ENCODE measurements around the gene TRPM3. TPM values are rescaled to one million over a fixed set of nuclear protein-coding genes. Genes with fewer than 3 reads are reported as not detected.

TRPM3 gene
- total RNA-seq, 1 experiment from 2014 or later: not detected

DNA sequence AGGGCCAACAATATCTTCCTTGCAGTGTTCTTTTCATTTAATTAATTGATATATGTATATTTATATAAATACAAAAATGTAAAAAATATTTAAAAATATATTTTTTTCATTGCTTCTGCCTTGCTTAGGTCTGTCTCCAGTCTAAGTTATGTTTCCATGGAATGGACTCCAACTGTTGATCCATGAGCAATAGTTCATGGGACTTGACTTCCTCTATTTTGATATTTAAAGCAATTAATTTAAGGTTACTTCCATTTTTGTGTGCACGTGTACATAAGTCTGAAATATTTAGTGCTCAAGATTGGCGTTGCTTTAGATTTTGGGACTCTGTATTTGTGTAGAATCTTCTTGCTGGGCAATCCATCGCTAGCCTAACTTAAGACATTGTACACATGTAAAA is 551.6 kb downstream of the TRPM3 start:
- Histone ChIP-seq H3K4me1 (ENCODE audit: control insufficient read depth, insufficient read depth, low read length) (no peaks in the 10 kb centered on the region), H3K27me3 (ENCODE audit: control insufficient read depth, insufficient read depth, low read length) (no peaks in the 10 kb centered on the region), H3K36me3 (ENCODE audit: control insufficient read depth, insufficient read depth, low read length) (no peaks in the 10 kb centered on the region), H3K4me3 (ENCODE audit: low read depth in 2 of 2, low read length in 2 of 2) (no peak overlapping the region), H3K27ac (ENCODE audit: low read length) (no peak overlapping the region), H3K9me3 (ENCODE audit: control insufficient read depth, insufficient read depth, low read depth, low read length) (no peaks in the 10 kb centered on the region)
- TF ChIP-seq POLR2AphosphoS5 (IDR thresholded peaks at IDR 0.05; ENCODE audit: low read depth, low read length): no peak
- TF ChIP-seq TCF7L2 (IDR thresholded peaks at IDR 0.05; ENCODE audit: low read depth, low read length): no peak
- TF ChIP-seq SIN3A (IDR thresholded peaks at IDR 0.05; ENCODE audit: borderline replicate concordance, insufficient read depth, low read depth, low read length): no peak
- no peak for TF ChIP-seq CTCF (IDR thresholded peaks at IDR 0.05)
- TF ChIP-seq, protein P1, sequence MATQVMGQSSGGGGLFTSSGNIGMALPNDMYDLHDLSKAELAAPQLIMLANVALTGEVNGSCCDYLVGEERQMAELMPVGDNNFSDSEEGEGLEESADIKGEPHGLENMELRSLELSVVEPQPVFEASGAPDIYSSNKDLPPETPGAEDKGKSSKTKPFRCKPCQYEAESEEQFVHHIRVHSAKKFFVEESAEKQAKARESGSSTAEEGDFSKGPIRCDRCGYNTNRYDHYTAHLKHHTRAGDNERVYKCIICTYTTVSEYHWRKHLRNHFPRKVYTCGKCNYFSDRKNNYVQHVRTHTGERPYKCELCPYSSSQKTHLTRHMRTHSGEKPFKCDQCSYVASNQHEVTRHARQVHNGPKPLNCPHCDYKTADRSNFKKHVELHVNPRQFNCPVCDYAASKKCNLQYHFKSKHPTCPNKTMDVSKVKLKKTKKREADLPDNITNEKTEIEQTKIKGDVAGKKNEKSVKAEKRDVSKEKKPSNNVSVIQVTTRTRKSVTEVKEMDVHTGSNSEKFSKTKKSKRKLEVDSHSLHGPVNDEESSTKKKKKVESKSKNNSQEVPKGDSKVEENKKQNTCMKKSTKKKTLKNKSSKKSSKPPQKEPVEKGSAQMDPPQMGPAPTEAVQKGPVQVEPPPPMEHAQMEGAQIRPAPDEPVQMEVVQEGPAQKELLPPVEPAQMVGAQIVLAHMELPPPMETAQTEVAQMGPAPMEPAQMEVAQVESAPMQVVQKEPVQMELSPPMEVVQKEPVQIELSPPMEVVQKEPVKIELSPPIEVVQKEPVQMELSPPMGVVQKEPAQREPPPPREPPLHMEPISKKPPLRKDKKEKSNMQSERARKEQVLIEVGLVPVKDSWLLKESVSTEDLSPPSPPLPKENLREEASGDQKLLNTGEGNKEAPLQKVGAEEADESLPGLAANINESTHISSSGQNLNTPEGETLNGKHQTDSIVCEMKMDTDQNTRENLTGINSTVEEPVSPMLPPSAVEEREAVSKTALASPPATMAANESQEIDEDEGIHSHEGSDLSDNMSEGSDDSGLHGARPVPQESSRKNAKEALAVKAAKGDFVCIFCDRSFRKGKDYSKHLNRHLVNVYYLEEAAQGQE (IDR thresholded peaks at IDR 0.05; ENCODE audit: insufficient read depth in 1 of 2, low read depth in 2 of 2, low read length in 1 of 2): no peak
- in situ Hi-C loops (cut with HindIII; ENCODE audit: low pct_unique_long_range_greater_than_20kb, low sequenced_read_pairs): no loop called here
- ATAC-seq: no peak
- ChIA-PET POLR2A (no interaction called here), CTCF (no interaction called here)
- intact Hi-C loops (cut with micrococcal nuclease; ENCODE audit: unreplicated experiment): no loop called here
- no peak for DNase-seq (ENCODE audit: low read depth, low spot score)
- BruUV-seq (replicated peaks): no TSS peak

GRCh38 chr9:70569070-70569772 is 552.2 kb downstream of the TRPM3 start:
- ATAC-seq (no peak), DNase-seq (ENCODE audit: low read depth, low spot score) (no peak)
- Histone ChIP-seq H3K4me3 (ENCODE audit: low read depth in 2 of 2, low read length in 2 of 2) (no peak overlapping the region), H3K4me1 (ENCODE audit: control insufficient read depth, insufficient read depth, low read length) (no peaks in the 10 kb centered on the region), H3K36me3 (ENCODE audit: control insufficient read depth, insufficient read depth, low read length) (no peaks in the 10 kb centered on the region), H3K9me3 (ENCODE audit: control insufficient read depth, insufficient read depth, low read depth, low read length) (no peaks in the 10 kb centered on the region), H3K27me3 (ENCODE audit: control insufficient read depth, insufficient read depth, low read length) (no peaks in the 10 kb centered on the region), H3K27ac (ENCODE audit: low read length) (no peak overlapping the region)
- no TSS peak for BruUV-seq (replicated peaks)
- POLR2A ChIA-PET: no interaction called here
- CTCF ChIA-PET: no interaction called here
- in situ Hi-C loops (cut with HindIII; ENCODE audit: low pct_unique_long_range_greater_than_20kb, low sequenced_read_pairs) (no loop called here), intact Hi-C loops (cut with micrococcal nuclease; ENCODE audit: unreplicated experiment) (no loop called here)
- no peak for TF ChIP-seq CTCF (IDR thresholded peaks at IDR 0.05)
- TF ChIP-seq SIN3A (IDR thresholded peaks at IDR 0.05; ENCODE audit: borderline replicate concordance, insufficient read depth, low read depth, low read length): no peak
- TF ChIP-seq POLR2AphosphoS5 (IDR thresholded peaks at IDR 0.05; ENCODE audit: low read depth, low read length): no peak
- no peak for TF ChIP-seq TCF7L2 (IDR thresholded peaks at IDR 0.05; ENCODE audit: low read depth, low read length)
- TF ChIP-seq, protein P1 (IDR thresholded peaks at IDR 0.05; ENCODE audit: insufficient read depth in 1 of 2, low read depth in 2 of 2, low read length in 1 of 2): no peak

Data from Panc1 (cell line).